ENCODE data around the gene PKN3. TPM values are rescaled to one million over a fixed set of nuclear protein-coding genes. Genes with fewer than 3 reads are reported as not detected.

The PKN3 gene
- total RNA-seq, 4 donors from 2014 or later: 3.4 to 6.0 (median 4.4) TPM

DNA sequence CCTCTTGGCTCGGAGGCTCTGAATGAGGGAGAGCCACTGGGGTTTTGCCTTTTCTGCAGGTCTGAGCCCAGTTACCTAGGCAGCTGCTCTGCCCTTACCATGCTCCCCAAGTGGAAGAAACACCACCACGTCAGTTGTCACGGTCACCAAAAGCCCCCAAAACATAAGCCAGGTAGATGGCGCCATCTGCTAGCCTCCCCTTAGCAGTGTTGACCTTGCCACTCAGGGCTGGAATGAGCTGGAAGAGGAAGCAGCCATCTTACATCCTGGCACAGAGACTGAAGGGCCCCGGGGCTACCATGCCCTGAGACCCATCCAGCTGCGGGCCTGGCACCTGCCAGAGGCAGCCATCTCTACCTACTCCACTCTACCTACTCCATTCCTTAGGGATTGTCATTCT is 62.1 kb downstream of the PKN3 start:
- peaks cover 4% of the 10 kb centered on the region for H3K4me1 ChIP-seq
- WGBS: 75% methylated on average over 3 of the region's 6 CpGs
- no peak overlapping the region for H3K4me3 ChIP-seq
- H3K9me3 ChIP-seq: no peaks in the 10 kb centered on the region
- no peaks in the 10 kb centered on the region for H3K36me3 ChIP-seq
- DNase-seq (ENCODE audit: low spot score in 2 of 2): no peak
- H3K27ac ChIP-seq: no peak overlapping the region
- no peak for TF ChIP-seq POLR2AphosphoS5 (IDR thresholded peaks at IDR 0.05)
- TF ChIP-seq, protein P1, sequence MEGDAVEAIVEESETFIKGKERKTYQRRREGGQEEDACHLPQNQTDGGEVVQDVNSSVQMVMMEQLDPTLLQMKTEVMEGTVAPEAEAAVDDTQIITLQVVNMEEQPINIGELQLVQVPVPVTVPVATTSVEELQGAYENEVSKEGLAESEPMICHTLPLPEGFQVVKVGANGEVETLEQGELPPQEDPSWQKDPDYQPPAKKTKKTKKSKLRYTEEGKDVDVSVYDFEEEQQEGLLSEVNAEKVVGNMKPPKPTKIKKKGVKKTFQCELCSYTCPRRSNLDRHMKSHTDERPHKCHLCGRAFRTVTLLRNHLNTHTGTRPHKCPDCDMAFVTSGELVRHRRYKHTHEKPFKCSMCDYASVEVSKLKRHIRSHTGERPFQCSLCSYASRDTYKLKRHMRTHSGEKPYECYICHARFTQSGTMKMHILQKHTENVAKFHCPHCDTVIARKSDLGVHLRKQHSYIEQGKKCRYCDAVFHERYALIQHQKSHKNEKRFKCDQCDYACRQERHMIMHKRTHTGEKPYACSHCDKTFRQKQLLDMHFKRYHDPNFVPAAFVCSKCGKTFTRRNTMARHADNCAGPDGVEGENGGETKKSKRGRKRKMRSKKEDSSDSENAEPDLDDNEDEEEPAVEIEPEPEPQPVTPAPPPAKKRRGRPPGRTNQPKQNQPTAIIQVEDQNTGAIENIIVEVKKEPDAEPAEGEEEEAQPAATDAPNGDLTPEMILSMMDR (IDR thresholded peaks at IDR 0.05): no peak
- no peak for TF ChIP-seq EP300 (IDR thresholded peaks at IDR 0.05)
- TF ChIP-seq POLR2A (IDR thresholded peaks at IDR 0.05): no peak
- H3K27me3 ChIP-seq: no peaks in the 10 kb centered on the region

DNA sequence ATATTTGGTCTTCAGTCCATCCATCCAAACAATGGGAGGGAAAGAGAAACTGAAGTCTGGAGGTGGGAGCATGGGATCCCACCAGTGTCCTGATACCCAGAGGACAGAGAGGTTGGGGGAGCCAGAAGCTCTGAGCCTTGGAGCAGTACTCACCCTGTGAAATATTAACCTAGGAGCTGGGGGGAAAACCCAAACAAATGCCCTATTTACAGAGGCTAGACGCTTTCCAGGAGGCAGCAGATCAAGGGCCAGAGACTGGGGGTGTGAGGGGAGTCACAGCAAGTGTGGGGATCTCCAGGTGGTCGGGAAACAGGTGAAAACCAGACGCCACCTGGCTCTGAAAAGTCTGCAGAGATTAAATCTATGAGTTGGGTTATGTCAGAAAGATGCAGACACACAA is 63.2 kb downstream of the PKN3 start:
- H3K27ac ChIP-seq: no peak overlapping the region
- H3K4me3 ChIP-seq: no peak overlapping the region
- H3K36me3 ChIP-seq: no peaks in the 10 kb centered on the region
- WGBS: 83% methylated on average over 3 of the region's 3 CpGs
- TF ChIP-seq POLR2AphosphoS5 (IDR thresholded peaks at IDR 0.05) (no peak), EP300 (IDR thresholded peaks at IDR 0.05) (no peak)
- TF ChIP-seq, protein P1 (IDR thresholded peaks at IDR 0.05): no peak
- no peak for DNase-seq (ENCODE audit: low spot score in 2 of 2)
- no peaks in the 10 kb centered on the region for H3K9me3 ChIP-seq
- peaks cover 16% of the 10 kb centered on the region for H3K4me1 ChIP-seq
- H3K27me3 ChIP-seq: no peaks in the 10 kb centered on the region

DNA sequence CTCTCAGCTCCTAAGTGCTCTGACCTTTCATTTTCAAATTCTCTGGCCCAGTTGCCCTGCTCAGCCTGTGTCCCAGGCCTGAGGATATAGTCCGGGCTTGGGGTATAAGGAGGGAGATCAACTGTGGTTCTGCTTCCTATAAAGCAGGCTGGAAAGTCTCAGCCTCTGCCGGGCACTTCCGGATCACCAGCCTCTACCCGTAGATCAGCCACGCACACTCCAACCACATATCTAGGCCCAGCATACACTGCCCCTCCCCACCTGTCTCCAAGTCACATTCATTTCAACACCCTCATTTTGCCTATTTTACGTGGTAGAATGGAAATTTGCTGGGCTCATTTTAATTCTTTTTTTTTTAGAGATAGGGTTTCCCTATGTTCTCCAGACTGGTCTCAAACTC is 66.3 kb downstream of the PKN3 start:
- H3K27me3 ChIP-seq: no peaks in the 10 kb centered on the region
- TF ChIP-seq POLR2AphosphoS5 (IDR thresholded peaks at IDR 0.05): no peak
- TF ChIP-seq, protein P1 (IDR thresholded peaks at IDR 0.05): no peak
- TF ChIP-seq EP300 (IDR thresholded peaks at IDR 0.05): no peak
- TF ChIP-seq POLR2A (IDR thresholded peaks at IDR 0.05): no peak
- 80% methylated on average over 6 of the region's 6 CpGs for WGBS

More for the DNA sequence above, 66.3 kb downstream of the PKN3 start:
- no peak overlapping the region for H3K27ac ChIP-seq
- H3K4me1 ChIP-seq: peaks cover 29% of the 10 kb centered on the region
- DNase-seq (ENCODE audit: low spot score in 2 of 2): no peak
- H3K9me3 ChIP-seq: no peaks in the 10 kb centered on the region
- H3K4me3 ChIP-seq: no peak overlapping the region
- no peaks in the 10 kb centered on the region for H3K36me3 ChIP-seq

Other genes with a start within 250 kb of the PKN3 start
- gene ODF2, start 246.5 kb upstream of the PKN3 start, total RNA-seq: 10 to 100 TPM; 20.8 to 28.2 (median 24.7) TPM
- 10 to 100 TPM; 27.5 to 39.6 (median 28.5) TPM for gene GLE1, start 197.8 kb upstream of the PKN3 start, total RNA-seq
- 100 to 1,000 TPM; 251 to 476 (median 354) TPM for gene SPTAN1, start 149.9 kb upstream of the PKN3 start, total RNA-seq
- gene DYNC2I2, start 45.7 kb upstream of the PKN3 start, total RNA-seq: 10 to 100 TPM; 43.5 to 52.4 (median 45.8) TPM
- 100 to 1,000 TPM; 101 to 166 (median 161) TPM for gene SET, start 13.3 kb upstream of the PKN3 start, total RNA-seq
- gene ZDHHC12, start 21.6 kb downstream of the PKN3 start, total RNA-seq: 10 to 100 TPM; 31.5 to 90.5 (median 75.0) TPM
- 10 to 100 TPM; 53.7 to 75.3 (median 67.7) TPM for gene ZER1, start 69.4 kb downstream of the PKN3 start, total RNA-seq
- gene TBC1D13, start 84.8 kb downstream of the PKN3 start, total RNA-seq: 10 to 100 TPM; 11.9 to 27.8 (median 20.0) TPM
- gene ENDOG, start 116.0 kb downstream of the PKN3 start, total RNA-seq: 10 to 100 TPM; 11.5 to 34.0 (median 21.6) TPM
- gene SPOUT1, start 127.3 kb downstream of the PKN3 start, total RNA-seq: 10 to 100 TPM; 44.2 to 97.4 (median 79.4) TPM
- 10 to 100 TPM; 10.6 to 17.1 (median 14.6) TPM for gene KYAT1, start 179.4 kb downstream of the PKN3 start, total RNA-seq
- 100 to 1,000 TPM in 3 of 4 donors, 10 to 100 TPM in 1; 77.3 to 127 (median 108) TPM for gene LRRC8A, start 179.6 kb downstream of the PKN3 start, total RNA-seq
- gene PHYHD1, start 218.5 kb downstream of the PKN3 start, total RNA-seq: 10 to 100 TPM; 39.1 to 73.5 (median 49.5) TPM
- 10 to 100 TPM in 3 of 4 donors, 1 to 10 TPM in 1; 5.2 to 12.7 (median 10.8) TPM for gene DOLK, start 245.1 kb downstream of the PKN3 start, total RNA-seq
- gene NUP188, start 245.2 kb downstream of the PKN3 start, total RNA-seq: 100 to 1,000 TPM in 1 of 4 donors, 10 to 100 TPM in 3; 53.6 to 104 (median 60.6) TPM